ENCODE data around the gene TCF4.

DNA sequence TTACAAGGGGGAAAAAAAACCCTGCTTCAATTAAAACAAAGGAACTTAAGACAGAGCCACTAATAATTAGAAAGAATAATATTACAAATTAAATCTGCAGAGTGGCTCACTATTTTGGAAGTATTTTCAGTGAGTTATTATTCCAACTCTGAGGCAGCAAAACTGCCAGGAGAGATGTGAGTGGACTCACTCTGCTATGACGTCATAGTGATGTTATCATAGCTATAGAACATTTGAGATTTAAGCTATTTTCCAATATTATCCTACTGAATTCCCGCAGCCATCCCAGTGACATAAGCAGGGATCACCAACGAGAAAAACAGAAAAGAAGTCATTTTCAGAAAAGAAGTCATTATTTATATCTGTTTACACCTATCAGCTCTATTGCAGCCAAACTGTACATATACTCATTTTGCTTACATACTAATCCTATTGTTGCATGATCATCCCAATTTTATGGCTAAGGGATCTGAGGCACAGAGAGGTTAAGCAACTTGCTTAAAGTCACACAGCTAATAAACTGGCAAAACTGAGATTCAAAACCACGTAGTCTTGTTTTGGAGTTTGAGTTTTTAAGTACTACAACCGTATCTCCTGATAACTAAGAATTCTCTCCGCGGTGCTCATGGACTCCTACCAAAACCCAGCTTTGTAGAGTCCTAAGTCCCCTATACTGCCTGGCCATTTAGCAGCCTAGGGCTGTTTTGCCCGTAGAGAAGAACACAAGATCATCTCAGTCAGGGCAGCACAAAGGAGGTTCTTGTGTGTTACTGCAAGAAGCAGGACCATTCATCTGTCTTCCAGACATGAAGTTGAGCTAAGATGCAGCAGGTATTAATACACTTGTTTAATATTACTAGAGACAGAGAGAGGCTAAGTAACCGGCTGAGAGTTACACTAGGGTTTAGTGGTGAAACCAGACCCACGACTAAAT, 299.8 kb downstream of the TCF4 start:
- TF ChIP-seq, protein P1, sequence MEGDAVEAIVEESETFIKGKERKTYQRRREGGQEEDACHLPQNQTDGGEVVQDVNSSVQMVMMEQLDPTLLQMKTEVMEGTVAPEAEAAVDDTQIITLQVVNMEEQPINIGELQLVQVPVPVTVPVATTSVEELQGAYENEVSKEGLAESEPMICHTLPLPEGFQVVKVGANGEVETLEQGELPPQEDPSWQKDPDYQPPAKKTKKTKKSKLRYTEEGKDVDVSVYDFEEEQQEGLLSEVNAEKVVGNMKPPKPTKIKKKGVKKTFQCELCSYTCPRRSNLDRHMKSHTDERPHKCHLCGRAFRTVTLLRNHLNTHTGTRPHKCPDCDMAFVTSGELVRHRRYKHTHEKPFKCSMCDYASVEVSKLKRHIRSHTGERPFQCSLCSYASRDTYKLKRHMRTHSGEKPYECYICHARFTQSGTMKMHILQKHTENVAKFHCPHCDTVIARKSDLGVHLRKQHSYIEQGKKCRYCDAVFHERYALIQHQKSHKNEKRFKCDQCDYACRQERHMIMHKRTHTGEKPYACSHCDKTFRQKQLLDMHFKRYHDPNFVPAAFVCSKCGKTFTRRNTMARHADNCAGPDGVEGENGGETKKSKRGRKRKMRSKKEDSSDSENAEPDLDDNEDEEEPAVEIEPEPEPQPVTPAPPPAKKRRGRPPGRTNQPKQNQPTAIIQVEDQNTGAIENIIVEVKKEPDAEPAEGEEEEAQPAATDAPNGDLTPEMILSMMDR (IDR thresholded peaks at IDR 0.05) = no peak
- TF ChIP-seq POLR2A (IDR thresholded peaks at IDR 0.05) = no peak
